Measurements from ENCODE around the gene TBL3.

The TBL3 gene

DNA sequence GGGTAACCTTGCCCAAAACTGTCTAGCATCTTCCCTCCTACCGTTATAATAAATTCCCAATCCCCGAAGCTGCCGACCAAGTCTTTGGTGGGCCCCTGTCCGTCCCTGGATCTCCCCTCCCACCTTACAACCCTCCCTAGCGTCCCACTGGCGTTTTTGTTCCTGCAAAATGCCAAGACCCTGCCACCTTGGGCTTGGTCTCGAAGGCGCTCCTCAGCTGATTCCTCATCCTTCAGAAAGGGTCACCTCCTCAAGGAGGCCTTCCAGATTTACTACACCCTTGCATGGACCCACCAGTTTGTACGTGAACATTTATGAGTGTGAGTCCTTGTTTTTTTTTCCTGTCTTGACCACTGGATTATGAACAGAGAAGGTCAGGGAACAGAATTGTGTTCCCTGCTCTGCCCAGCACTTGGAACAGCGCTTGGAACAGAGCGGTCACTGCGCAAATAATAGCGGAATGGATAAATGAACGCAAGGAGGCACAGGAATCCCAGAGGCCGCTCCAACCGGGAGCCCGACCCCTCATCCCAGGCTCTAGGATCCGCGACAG, 11.2 kb downstream of the TBL3 start:
- DNase-seq (ENCODE audit: low read depth) = no peak

DNA sequence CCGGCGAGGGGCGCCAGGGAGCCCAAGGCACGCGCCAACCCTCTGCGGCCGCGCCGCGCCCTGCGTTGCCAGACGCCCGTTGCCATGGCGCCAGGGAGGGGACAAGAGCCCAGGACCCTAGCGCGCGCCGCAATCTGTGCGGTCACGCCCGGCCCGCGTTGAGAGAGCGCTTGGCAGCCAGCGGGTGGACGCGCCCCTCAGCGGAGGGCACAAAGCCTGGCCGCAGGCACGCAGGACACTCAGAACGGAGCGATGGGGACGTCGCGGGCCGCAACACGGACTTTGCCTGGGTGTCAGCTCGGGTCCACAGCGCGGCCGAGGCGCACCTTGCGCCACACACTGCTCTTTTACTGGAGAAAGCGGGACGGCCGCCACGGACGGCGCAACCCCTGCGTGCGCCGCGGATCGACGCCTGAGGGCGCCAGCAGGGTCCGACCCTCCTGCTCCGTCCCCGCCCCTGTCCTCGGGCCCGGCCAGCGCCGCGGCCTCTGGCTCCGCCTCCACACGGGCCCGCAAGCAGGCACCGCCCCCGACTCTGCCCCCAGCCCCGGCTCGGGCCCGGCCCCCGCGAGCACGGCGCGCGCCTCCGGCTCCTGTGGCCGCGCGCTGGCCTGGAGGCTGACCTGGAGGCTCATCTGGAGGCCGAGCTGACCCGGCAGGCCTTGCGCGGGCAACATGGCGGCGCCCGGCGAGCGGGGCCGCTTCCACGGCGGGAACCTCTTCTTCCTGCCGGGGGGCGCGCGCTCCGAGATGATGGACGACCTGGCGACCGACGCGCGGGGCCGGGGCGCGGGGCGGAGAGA, 11.9 kb downstream of the TBL3 start, which contains the start of gene GFER:
GFER (plus strand) TSS at position 650 of the 803 bp plus-strand sequence; CDS start at position 676, 26 bp downstream.
- peak; percentile 94 for DNase-seq (ENCODE audit: low read depth)

DNA sequence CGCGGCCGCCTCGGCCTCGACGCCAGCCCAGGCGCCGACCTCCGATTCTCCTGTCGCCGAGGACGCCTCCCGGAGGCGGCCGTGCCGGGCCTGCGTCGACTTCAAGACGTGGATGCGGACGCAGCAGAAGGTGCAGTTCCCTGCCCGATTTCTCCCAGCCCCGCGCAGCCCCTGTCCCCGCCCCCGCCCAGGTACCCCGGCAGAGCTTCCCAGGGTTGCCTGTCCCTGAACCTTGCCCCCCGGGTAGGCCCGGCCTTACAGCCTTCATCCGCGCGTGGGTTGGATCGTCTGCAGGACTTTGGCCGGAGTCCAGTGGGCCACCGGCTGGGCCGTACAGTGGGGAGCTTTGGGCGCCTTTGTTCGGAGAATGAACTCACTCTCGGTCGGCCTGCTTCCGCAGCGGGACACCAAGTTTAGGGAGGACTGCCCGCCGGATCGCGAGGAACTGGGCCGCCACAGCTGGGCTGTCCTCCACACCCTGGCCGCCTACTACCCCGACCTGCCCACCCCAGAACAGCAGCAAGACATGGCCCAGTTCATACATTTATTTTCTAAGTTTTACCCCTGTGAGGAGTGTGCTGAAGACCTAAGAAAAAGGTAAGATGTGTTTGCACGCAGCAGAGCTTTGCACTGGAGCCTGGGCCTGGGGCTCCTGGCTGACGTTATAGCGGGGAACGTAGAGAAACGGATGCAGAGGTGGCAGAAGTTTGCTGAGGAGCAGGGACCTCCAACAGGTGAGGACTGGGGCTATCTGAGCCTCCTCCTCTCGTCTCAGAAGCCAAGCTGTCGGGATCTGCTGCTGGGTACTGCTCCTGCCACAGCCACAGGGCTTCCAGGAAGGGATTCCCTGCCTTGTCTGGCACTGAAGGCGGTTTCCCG, 12.7 kb downstream of the TBL3 start:
- peak; percentile 39 for DNase-seq (ENCODE audit: low read depth)

DNA sequence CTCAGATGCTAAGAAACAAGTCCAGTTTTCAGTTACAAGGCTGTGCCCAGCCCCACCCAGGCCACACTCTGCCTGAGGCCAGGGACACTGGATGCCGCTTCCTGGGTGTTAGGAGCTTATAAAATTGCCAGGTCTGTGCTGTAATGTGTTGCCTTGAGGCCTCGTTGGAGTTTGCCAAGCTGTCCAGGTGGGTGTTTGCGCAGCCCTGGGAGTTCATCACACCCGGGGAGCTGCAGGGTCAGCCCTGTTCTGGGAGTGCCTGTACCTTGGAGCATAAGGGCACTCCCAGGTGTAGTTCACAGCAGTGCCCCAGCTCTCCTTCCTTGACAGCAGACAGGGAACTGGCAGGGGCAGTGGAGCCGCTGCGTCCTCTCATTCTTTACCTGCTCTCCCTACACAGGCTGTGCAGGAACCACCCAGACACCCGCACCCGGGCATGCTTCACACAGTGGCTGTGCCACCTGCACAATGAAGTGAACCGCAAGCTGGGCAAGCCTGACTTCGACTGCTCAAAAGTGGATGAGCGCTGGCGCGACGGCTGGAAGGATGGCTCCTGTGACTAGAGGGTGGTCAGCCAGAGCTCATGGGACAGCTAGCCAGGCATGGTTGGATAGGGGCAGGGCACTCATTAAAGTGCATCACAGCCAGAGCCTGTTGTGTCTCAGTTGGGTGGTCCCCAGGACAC, 13.8 kb downstream of the TBL3 start:
- no peak for DNase-seq (ENCODE audit: low read depth)

DNA sequence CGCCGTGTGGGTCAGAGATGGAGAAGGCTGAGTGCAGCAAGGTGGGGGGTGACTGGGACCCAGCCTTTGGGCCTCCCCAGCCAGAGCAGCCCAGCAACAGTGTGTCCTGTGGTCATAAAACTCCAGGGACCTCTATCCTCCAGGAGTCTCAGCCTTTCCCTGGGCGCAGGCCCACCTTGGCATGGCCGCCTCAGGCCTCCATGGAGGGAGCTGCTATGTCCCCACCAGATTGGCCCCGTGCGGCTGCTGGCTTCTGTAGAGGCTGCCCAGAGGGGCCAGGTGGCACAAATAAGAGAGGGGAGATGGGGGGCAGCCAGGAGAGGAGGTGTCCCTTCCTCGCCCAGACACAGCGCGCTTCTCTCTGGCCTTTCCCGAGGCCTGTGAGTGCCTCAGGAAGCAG, 15.3 kb downstream of the TBL3 start:
- DNase-seq (ENCODE audit: low read depth) = no peak

DNA sequence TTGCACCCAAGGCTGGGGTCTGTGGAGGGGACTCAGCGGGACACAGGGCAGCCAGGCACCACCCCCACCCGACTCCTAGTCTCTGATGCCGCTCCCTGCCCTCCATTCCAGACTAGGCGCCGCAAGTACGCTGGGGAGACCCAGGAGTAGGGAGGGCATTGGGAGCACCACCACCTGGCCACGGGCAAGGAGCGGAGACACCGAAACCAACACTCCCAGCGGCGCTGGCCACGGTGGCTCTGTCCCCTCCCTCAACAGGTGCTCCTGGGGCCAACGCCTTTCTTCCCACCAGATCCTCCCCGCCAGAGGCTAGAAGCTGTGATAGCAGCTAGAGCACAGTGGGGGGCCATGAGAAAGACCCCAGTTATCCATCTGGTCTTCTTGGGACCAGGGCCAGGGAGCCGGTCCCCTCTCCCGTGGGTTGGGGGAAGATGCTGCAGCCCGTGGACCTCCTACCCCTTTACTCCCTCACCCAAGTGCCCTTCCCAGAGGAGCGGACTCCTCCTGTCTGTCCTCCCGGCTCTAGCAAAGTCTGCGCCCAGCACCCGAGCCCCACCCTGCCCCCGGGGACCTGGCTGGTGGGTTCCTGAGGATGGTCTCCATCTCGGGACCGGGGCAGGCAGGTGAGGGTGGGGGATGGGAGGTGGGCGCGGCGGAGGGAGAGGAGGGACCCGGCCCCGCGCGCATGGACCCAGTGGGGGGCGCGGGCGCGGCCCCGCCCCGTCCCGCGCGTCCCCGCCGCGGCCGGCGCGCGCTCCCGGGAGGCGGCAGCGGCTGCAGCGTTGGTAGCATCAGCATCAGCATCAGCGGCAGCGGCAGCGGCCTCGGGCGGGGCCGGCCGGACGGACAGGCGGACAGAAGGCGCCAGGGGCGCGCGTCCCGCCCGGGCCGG, 17.6 kb downstream of the TBL3 start, which contains the start of gene SYNGR3:
SYNGR3 (plus strand) TSS at position 762 of the 892 bp plus-strand sequence. CDS start 133 bp downstream, outside the sequence.
- no peak for DNase-seq (ENCODE audit: low read depth)

DNA sequence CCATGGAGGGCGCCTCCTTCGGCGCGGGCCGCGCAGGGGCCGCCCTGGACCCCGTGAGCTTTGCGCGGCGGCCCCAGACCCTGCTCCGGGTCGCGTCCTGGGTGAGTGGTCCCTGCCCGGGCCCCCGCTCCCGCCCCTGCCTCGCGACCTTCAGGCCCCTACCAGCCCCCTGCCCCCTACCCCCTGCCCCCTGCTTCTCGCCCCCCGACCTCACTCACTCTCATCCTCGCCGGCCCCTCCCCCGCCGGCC, 18.2 kb downstream of the TBL3 start:
- no peak for DNase-seq (ENCODE audit: low read depth)

DNA sequence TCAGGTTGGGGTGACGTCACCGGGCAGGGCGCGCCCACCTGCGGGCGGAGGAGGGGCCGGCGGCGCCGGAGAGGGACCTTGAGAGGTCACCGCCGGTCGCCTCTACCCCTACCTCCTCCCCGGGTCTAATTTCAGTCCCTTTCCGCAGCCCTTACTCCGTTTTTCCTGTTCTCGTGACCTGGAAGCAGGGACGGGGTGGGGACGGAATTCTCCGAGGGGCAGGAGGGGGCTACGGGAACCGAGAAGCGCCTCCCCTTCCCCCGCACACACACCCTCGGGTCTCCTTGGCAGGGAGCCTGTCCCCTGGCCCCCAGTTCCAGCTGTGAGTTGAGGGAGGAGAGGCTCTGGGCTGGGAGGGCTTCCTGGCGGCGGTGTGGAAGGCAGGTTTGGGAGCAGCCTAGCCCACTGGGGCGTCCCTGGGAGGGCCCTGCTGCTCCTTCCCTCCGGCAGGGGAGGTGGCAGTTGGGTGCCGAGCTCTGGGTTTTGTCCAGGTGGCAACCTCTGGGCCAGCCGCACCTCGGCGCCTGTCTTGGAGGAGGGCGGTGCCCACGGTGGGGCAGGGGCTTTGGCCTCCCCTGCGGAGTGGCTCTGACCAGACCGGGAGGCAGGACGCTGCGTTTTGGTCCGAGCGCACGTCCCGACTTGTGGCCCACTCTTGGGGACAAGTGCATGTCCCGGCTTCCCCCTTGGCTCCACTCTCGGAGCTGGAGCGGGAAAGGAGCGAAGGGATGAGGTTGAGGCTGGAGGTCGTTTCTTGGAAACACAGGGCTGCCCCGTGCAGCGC, 18.7 kb downstream of the TBL3 start:
- DNase-seq (ENCODE audit: low read depth) = no peak

DNA sequence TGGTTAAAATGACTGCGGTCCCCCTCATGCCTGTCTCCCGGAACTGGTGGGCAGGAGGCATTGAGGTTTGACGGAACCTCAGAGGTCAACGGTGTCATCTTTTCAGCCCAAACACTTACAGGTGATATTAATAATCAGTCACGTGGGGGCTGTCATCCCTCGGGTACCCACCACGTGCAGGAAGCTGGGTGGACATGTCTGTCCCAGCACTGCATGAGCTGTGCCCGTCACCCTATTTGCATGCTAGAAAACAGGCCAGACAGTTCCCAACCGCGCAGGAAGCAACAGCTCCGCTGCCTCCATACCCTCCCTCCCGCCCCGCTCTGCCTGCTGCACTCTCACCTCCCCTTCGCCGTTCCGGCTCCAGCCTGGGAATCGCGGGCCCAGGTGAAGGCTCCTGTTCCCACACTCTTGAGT, 19.3 kb downstream of the TBL3 start:
- no peak for DNase-seq (ENCODE audit: low read depth)

DNA sequence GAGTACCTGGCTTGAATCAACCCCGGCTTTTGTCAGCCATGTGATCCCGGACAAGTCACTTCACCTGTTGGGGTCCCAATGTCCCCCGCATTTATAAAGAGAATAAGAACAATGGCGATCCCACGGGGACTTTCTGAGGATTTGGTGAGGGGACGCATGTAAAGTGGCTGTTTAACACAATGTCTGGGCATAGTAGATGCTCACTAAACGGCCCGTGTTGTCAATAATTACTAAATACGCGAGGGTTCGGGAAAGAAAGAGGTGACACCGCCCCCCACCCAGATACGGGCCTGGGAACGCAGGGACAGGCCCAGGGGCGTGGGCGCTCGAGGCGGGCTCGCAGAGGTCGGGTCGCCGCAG, 19.7 kb downstream of the TBL3 start:
- no peak for DNase-seq (ENCODE audit: low read depth)

DNA sequence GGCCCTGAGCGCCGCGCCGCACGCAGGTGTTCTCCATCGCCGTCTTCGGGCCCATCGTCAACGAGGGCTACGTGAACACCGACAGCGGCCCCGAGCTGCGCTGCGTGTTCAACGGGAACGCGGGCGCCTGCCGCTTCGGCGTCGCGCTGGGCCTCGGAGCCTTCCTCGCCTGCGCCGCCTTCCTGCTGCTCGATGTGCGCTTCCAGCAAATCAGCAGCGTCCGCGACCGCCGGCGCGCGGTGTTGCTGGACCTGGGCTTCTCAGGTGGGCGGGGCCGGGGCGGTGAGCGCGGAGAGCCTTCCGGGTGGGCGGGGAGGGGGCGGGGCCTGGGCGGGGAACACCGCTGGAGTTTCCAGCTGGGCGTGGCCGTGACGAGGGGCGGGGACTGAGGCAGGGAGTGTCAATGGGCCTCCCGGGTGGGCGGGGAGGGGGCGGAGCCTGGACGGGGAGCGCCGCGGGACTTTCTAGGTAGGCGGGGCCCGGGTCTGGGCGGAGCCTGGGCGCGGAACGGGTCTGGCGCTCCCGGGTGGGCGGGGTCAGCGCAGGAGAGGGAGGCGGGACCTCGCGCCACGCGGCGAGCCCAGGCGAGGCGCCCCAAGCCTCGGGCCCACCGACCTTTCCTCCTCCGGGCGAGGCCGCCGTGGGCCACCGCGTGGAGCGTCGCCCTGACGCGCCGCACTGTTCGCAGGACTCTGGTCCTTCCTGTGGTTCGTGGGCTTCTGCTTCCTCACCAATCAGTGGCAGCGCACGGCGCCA, 20.3 kb downstream of the TBL3 start:
- DNase-seq (ENCODE audit: low read depth) = peak; percentile 88

DNA sequence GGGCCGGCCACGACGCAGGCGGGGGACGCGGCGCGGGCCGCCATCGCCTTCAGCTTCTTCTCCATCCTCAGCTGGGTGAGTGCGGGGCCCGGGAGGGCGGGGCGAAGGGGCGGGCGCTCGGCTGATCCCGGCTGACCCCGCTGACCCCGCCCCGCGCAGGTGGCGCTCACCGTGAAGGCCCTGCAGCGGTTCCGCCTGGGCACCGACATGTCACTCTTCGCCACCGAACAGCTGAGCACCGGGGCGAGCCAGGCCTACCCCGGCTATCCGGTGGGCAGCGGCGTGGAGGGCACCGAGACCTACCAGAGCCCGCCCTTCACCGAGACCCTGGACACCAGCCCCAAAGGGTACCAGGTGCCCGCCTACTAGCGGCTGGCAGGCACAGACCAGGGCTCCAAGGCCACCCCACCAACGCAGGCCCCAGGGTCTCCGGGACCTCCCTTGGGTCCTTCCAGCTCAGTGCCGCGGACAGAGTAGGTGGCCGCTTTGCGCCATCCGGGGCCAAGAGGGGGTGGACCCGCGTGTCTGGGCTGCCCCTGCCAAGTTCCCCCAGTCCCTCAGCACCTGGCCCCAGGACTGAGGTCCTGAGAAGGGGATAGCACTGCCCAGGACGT, 21.0 kb downstream of the TBL3 start:
- no peak for DNase-seq (ENCODE audit: low read depth)

DNA sequence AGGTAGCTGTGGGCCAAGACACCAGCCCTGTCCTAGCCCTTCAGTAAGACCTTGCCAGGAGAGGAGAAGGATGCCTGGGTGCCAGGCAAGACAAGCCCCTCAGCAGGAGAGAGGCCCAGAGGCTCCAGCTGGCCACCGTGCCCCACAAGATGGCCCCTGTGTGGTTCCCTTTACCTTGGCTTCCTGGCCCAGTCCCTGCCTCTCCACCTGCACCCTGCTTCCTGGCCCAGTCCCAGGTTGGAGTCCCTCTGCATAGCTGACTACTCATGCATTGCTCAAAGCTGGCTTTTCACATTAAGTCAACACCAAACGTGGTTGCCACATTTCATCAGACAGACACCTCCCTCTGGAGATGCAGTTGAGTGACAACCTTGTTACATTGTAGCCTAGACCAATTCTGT, 21.9 kb downstream of the TBL3 start:
- peak; percentile 62 for DNase-seq (ENCODE audit: low read depth)

DNA sequence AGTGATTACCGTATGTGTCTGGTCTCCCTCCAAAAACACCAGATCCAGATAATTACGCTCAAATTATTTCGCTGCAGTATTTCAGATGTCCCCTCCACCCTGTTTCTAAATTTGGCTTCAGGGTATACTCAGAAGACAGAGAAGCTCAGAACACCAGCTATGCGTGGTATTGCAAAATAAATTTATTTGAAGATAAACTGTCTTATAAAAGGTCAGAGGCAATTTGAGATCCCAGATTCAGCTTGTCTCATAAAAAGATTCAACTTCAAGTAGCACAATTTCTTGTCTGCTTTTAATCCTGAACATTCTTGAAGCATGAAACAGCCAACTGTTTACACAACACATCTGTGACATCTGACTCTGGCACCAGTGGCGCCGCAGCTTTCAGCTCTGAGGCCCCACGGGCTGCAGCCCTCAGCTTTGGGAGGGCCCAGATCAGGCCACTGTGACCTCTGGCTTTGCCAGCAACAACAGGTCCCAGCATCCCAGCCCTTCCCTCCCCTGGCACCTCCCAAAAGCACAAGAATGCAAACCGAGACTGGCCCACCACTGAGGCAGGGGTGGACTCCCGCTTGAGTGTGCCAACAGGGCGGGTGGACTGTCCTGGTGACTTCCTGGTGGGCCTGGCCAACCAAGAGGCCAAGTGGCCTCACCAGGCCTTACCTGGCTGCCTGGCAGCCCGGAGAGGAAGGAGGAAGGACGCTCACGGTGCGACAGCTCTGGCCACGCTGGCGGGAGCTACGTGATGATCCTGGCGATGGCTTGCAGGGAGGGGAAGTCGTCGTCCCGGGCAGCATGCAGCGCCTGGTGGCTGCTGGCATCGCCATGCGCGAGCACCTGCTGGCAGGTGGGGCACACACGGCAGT, 25.9 kb downstream of the TBL3 start:
- DNase-seq (ENCODE audit: low read depth) = peak; percentile 78

DNA sequence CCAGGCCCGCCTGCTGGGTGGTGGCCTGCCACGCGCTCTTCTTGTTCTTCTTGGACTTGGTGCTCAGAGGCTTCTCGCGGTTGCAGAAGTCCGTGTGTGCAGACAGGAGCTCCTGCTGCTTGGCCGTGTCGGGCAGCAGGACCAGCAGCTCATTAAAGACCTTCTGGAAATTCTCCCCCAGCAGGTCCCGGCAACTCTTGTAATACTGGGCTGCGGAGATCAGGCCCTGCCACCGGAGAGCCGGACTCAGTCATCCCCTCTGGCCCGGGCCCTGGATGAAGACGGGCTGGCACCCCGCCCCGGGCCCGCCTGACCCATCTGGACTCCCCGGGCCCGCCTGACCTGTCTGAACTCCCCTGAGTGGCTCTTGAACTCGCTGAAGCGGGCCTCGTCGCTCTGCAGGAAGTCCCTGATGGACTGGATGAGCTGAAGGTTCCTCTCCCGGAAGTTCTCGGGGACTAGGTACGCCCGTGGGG, 26.5 kb downstream of the TBL3 start:
- DNase-seq (ENCODE audit: low read depth) = no peak

DNA sequence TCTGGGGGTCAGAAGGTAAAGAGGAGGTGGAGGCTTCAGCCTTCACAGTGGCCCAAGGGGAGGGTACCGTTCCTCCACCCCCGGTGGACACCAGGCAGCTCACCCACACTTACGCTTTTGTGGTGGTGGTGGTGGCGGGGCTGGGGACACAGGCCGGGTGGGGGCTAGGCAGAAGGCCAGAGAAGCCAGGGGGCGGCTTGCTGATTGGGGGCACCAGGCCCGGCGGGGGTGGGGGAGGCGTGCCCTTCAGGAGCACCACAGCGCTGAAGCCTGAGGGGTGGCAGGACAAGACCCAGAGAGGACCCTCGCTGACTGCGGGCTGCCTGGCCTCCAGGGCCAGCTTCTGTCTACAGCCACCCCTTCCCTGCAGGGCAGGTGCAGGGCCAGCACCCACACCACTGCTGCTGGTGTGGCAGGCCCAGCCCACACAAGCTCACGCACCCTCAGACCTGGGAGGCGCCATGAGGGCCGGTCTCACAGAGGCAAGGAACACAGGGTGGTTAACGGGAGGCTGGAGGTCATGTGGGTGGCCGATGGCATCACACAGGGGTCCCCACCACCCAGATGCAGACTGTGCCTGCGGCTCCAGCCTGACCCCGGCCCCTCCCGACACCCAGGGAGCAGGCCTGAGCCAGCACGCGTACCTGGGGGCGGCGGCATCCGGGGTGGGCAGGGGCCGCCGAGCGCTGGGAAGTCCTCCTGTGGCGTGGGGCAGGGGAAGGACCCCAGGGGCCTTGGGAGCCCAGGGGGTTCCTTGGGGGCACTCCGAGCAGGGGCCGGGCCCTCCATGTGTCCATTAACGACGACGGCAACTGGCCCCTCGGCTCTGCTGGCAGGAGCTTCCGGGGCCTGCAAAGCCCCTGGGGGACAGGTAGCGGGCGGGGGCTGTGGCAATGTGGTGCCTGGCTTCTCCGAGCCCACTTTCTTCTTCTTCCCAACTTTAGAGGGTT, 27.3 kb downstream of the TBL3 start:
- no peak for DNase-seq (ENCODE audit: low read depth)

DNA sequence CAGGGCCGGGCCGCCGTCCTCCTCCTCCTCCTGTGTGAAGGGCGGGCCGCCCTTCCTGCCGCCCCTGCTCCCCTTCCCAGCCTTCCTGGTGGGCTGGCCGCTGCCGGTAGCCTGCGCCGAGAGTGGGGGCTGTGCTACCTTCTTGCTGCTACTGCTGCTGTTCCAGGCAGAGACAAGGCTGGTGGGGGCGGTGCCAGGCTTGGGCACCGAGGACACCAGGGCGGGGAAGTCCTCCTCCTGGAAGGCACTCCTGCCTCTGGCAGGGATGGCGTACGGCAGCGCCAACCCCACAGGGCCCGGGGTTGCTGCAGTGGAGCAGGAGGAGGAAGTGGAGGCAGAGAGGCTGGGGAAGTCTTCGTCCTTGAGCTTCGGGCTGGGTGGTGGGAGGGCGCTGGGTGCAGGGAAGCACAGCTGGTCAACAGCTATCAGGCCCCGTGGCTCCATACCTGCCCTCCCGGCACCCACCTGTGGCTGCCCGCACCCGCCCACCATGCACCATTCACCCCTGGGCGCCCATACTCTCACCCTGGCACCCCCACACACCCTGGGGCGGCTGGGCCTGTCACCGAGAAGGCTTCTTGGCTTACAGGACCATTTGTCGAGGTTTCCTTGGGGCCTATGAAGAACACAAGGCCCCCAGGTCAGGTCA, 28.1 kb downstream of the TBL3 start:
- DNase-seq (ENCODE audit: low read depth) = no peak

Data from iris pigment epithelial cell (primary cell).